22Rv1 (cell line): ENCODE data around the gene CA9.

Experiments
- CTCF ChIP-seq: fragments of 450-650 bp; IDR thresholded peaks from 2 replicates; pipeline ENCODE4 v1.5.1; 2017; ENCODE audit warnings: mild to moderate bottlenecking
- ZFX ChIP-seq: fragments of 450-650 bp; IDR thresholded peaks from 2 replicates; pipeline ENCODE4 v1.6.1; 2017; ENCODE audit warnings: antibody characterized with exemption, borderline replicate concordance

DNA sequence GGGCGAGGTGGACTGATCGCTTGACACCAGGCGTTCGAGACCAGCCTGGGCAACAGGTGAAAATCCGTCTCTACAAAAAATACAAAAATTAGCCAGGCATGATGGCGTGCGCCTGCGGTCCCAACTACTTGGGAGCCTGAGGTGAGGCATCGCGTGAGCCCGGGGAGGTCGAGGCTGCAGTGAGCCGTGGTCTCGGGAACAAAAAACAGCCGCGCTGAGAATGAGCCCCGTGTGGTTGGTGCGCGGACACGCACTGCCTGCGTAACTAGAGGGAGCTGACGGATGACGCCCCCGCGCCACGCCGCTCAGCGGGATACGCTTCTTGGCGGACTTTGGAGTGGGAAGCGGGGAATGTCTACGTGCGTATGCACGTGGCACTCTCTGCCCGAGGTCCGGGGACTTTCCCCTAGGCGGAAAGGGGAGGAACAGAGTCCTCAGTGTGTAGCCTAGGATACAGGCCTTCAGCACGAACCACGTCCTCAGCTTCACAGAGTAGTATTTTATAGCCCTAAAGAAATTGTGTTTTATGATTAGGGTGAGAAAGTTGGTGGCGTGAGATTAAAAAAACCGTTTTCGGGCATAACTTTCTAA is 16.1 kb upstream of the CA9 start, which contains the start of gene RMRP:
- no peak for TF ChIP-seq CTCF
- TF ChIP-seq ZFX: no peak
